HG02970 (cell line): Measurements from ENCODE around the gene CXCR6.

Source experiments
- ATAC-seq: cut with Tn5 transposase; IDR thresholded peaks from one replicate; pipeline ENCODE4 v1.9.1; 2021; ENCODE audit warnings: mild to moderate bottlenecking, moderate library complexity, moderate number of reproducible peaks; ENCODE audit not compliant: unreplicated experiment, low FRiP score

Gene CXCR6

DNA sequence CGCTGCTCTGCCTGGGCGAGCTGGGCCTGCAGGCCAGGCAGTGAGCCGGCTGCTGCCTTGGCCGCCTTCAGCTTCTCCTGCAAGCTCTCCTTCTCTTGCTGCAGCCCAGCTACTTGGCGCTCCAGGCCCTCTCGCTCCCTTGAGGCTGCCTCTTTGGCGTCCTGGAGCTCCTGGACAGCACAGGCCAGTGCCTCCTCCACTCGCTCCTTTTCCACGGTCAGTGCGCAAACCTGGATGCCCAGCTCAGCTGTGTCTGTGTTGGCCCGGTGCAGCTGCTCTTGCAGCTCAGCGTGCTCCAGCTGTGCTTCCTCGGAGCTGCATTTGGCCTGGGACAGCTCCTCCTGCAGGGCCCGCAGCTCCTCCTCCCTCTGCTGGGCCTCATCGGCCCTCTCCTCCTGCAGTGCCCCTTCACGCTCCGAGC, 23.1 kb downstream of the CXCR6 start:
- no peak for ATAC-seq

DNA sequence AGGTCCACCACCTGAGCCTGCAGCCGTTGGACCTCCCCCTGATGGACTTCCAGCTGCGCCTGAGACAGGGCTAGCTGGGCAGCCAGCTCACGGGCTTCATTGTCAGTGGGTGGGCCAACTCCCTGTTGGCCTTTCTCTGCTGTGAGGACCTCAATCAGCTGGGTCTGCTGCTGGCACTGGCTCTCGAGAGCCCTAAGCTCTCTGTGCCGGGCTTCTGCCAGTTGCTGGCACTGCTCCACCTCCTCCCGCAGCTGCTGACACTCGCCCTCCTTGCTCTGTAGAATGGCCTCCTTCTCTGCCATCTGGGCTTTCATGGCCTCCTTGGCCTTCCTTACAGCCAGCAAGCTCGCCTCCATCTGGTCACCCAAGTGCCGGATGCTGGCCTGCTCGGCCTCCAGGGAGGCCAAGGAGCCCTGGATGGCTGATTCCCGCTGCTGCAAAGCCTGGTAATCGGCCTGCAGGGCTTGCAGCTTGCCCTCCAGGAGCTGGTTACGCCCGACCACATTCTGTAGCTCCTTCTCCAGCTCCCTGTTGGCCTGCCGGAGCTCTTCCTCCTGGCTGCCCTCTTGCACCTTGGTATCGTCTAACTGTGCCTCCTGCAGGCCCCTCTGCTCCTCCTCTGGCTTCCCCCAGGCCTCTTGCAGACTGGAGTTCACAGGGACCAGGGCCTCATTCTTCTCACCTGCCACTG, 23.8 kb downstream of the CXCR6 start:
- no peak for ATAC-seq

DNA sequence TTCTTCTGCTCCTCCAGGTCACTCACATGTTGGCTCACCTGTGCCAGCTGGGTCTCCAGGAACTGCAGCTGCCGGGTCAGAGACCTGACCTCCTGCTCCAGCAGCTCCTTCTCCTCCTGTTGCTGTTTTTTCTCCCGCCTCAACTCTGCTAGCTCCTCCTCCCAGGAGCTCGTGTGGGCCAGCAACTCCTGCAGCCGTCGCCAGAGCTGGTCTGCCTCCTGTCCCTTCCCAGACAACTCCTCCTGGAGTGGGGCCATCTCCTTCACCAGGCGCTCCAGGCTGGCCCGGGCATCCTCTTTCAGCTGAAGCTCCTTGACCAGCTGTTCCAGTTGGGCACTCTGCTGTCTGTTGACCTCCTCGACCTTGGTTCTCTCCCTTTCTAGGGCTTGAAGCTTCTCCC, 24.5 kb downstream of the CXCR6 start:
- no peak for ATAC-seq

DNA sequence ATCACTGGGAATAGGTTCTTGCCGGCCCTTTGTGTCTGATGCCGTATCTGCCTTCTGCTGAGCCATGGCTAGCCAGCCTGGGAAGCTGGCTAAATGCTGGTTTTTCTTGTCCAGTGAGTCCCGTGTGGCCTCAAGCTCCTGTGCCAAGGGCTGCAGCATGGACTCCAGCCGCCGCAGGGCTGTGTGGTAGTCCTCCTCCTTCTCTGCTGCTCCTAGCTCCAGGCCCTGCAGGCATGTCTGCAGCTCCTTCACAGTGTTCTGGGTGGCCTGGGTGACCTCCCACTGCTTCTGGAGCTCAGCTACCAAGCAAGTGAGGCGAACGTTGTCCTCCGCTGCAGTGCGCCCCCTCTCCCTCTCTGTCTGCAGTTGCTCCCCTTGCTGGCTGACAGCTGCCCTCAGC, 24.9 kb downstream of the CXCR6 start:
- ATAC-seq: no peak

- no peak for ATAC-seq
These were observed 25.4 kb downstream of the CXCR6 start for GRCh38 chr3:45968706-45969105.

- ATAC-seq: no peak
These were observed 25.9 kb downstream of the CXCR6 start for GRCh38 chr3:45969116-45969515.

DNA sequence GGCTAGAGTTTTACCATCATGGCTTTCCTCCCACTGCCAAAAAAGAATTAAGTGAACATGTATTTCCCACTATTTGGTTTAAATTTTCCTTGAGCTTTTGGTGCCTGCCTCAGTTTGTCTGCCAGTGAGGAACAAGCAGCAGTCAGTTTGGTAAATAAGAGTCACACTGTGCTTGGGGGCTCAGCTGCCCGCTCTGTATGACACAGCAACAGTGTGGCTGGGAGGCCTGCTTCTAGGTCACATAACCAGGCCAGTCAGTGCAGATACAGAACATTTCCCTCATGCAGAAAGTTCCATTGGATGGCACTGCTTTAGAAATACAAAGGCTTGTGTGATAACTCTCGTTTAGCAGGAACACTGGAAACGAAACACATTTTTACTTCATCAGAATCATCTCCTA, 26.7 kb downstream of the CXCR6 start:
- no peak for ATAC-seq

- no peak for ATAC-seq
These were observed 29.5 kb downstream of the CXCR6 start for GRCh38 chr3:45972534-45973402.

- ATAC-seq: no peak
These were observed 31.4 kb downstream of the CXCR6 start for GRCh38 chr3:45974686-45975085.

GRCh38 chr3:45975686-45976085, 32.4 kb downstream of the CXCR6 start:
- ATAC-seq: no peak

- no peak for ATAC-seq
These were observed 33.2 kb downstream of the CXCR6 start for GRCh38 chr3:45976191-45977091.

DNA sequence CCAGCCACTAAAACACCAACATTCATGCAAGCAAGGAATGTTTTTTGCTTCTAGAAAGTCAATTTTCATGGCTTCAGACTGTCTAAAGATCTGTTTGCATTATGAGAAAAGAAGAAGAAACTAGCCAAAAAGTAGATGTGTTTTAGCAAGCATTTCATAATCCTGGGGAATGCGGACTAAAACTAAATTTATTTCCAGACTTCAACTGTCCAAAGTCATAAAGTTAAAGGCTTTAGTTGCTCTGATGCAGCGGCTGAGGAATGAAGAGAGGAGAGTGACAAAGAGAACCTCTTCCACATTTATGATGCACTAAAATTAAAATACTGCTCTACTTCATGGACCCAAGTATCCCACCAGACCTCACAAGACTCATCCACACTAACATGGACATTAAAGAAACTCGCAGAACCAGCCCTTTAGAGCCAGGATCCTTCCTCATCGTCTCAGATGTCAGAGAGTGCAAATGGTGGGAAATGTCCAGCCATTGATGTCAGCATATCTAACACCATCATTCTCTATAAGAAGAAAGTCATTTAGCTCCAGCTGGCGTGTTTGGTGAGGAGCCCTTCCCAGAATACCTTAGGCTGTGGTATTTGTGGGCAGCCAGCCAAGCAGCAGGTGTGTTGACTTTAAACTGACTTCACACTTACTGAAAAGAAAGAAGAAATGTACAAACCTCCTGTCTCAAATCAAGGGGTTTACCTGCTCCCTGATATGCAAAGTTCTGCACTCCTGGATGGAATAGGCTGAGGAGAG, 34.9 kb downstream of the CXCR6 start:
- no peak for ATAC-seq

DNA sequence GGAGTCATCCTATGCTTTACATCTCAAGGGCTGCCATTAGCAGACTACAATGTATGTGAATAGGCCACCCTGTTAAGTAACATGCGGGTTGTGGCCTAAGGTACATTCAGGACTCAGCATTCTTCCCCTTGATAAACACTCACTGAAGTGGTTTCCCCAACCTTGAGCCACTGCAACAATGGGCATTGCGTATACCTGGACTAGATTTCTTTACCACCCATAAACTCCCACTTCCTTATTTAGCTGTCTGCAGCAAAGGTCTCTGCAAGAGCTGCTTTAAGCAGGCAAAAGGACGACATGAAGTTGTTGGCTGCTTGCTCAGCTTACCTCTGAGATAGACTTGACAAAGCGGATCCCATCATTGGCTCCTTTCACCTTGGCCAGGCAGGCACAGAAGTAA, 36.1 kb downstream of the CXCR6 start:
- ATAC-seq: no peak

- ATAC-seq: no peak
These were observed 37.1 kb downstream of the CXCR6 start for GRCh38 chr3:45980229-45980813.

- ATAC-seq: no peak
These were observed 37.6 kb downstream of the CXCR6 start for GRCh38 chr3:45980819-45981218.

GRCh38 chr3:45981346-45982074, 38.2 kb downstream of the CXCR6 start:
- ATAC-seq: no peak

DNA sequence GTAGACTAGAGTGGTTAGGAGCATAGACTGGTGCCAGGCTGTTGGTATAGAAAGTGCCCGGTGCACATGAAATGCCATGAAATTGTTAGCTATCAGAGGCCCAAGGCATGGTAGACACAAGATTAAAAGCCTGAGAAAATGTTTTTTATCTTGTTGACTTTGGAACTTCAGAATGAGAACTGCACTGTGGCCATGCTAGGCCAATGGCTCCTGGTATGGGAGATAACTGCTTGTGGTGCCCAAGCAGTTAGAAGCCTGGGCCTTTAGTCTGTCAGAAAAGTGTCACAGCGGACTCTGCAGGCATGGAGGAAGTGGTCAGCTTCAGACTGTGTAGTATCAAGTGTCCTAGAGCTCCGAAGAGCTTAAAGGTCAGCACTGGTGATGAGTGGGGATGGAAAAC, 40.5 kb downstream of the CXCR6 start:
- no peak for ATAC-seq

DNA sequence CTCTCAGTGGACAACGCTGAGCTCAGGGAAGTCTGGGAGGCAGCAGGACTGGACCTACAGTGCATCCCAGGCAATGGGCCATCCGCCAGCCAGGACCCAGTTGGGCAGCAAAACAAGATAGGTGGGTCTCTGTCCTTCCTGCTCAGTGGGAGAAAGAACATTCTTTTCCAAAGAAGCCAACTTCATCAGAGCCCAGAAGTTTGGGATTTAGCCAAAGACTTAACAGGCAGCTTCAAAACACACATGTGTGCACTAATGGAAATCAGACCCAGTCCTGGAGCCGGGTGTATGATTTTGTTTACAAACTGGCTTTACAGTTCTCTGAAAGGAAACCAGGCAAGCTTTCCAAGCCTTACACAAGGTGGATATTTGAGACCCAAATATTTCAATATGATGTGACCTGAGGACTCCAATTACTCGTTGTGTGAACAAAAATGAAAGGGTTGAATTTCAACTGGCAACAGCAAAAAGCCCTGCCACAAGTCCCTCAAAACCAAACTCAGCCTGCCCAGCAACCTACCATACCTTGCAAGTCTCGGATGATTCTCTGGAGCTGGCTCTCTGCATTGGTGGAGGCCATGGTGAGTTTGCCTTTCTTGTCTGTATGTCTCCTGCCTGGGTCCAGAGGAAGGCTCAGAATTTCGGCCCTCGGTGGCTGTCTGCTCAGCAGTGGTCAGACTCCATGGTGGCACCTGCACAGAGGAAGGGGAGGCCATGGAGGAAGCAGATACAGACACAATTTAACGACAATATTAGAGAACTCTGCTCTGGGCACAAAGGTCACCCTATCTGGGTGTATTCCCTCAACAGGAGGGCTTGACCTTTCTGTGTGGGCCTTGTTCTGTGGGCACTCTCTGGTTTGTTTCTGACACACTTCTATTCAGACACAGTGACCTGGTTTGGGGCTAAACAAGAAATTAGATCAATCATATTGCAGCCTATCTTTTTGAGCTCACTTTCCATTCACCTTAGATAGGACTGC, 41.4 kb downstream of the CXCR6 start:
- no peak for ATAC-seq
